Smooth muscle cell (in vitro differentiated cells): Measurements from ENCODE around the gene KANSL1. TPM values are rescaled to one million over a fixed set of nuclear protein-coding genes. Genes with fewer than 3 reads are reported as not detected.

Source experiments
- DNase-seq: peaks from one replicate; lab custom pipeline; 2025; ENCODE audit not compliant: unreplicated experiment; lab: John Stamatoyannopoulos, UW
- H2AFZ ChIP-seq: fragments of 200-600 bp; sonication (generic); 2 replicates; pipeline ENCODE4 v1.6.0; 2016; ENCODE audit warnings: antibody characterized with exemption, low read depth, mild to moderate bottlenecking
- H3F3A ChIP-seq: fragments of 200-600 bp; sonication (generic); 2 replicates; pipeline ENCODE4 v1.6.0; 2017; ENCODE audit warnings: antibody characterized with exemption, low read depth
- H3K27ac ChIP-seq: fragments of 200-600 bp; sonication (generic); 2 replicates; pipeline ENCODE4 v1.5.1; 2016; ENCODE audit warnings: low read depth, mild to moderate bottlenecking
- H3K27me3 ChIP-seq: fragments of 200-600 bp; sonication (generic); 2 replicates; pipeline ENCODE4 v1.6.1; 2016; ENCODE audit warnings: low read depth, mild to moderate bottlenecking
- H3K36me3 ChIP-seq: fragments of 200-600 bp; sonication (generic); 2 replicates; pipeline ENCODE4 v1.5.1; 2016; ENCODE audit warnings: low read depth
- H3K4me1 ChIP-seq: fragments of 200-600 bp; sonication (generic); 2 replicates; pipeline ENCODE4 v1.5.1; 2016; ENCODE audit warnings: low read depth
- H3K4me2 ChIP-seq: fragments of 200-600 bp; sonication (generic); 2 replicates; pipeline ENCODE4 v1.6.0; 2016; ENCODE audit warnings: mild to moderate bottlenecking
- H3K4me3 ChIP-seq: fragments of 200-600 bp; sonication (generic); 2 replicates; pipeline ENCODE4 v1.5.1; 2016; ENCODE audit warnings: mild to moderate bottlenecking
- H3K79me2 ChIP-seq: fragments of 200-600 bp; sonication (generic); 2 replicates; pipeline ENCODE4 v1.6.0; 2016; ENCODE audit warnings: low read depth, mild to moderate bottlenecking
- H3K9ac ChIP-seq: fragments of 200-600 bp; sonication (generic); 2 replicates; pipeline ENCODE4 v1.6.0; 2016; ENCODE audit warnings: low read depth
- H3K9me3 ChIP-seq: fragments of 200-600 bp; sonication (generic); replicated peaks from 2 replicates; pipeline ENCODE4 v1.5.1; 2016; ENCODE audit warnings: low read depth
- H4K20me1 ChIP-seq: fragments of 200-600 bp; sonication (generic); 2 replicates; pipeline ENCODE4 v1.6.0; 2016; ENCODE audit warnings: low read depth
- WGBS: methylation state at CpG from one replicate; pipeline ENCODE4 v1.1.7; 2016; ENCODE audit warnings: low lambda C conversion rate; 5-methylcytosine and 5-hydroxymethylcytosine counted together
- polyA plus RNA-seq: library from polyadenylated mRNA; unstranded; fragments of >200 nt; fragmentation: Nextera tagmentation; extraction: Ambion mirVana; gene quantifications from 2 replicates; pipeline ENCODE4 v1.2.1, GENCODE V29; 2016
- total RNA-seq: library from RNA; depleted of rRNA; stranded (reverse); fragments of >200 nt; gene quantifications from 2 replicates; pipeline ENCODE4 v1.2.3, GENCODE V29; 2014
- TF ChIP-seq, protein P1 (sequence below): fragments of 200-600 bp; sonication (generic); IDR thresholded peaks from 2 replicates; pipeline ENCODE4 v1.5.1; 2017; ENCODE audit warnings: borderline replicate concordance, mild to moderate bottlenecking, antibody characterized with exemption; ENCODE audit not compliant: insufficient read depth, poor library complexity, severe bottlenecking

The KANSL1 gene
- total and polyA plus RNA-seq, 2 experiments from 2014 or later: 16.9 to 69.7 TPM

DNA sequence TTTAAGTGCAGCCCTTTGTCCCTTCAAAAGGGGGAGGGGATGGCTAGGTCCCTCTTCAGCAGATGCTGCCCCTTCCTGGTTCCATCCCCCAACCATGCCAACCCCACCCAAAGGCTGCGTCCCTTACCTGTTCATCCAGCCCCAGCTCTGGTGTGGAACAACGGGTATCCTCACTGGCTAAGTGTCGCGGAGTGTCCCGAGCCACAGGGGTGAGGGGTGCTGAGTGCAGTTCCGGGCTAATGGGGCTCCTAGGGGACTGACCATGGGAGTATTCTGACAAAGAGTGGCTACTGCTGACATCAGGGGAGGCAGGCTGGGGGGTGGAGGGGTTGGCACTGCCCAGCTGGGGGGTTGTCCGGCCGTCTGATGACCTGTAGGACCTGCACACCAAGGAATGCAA, 161.3 kb downstream of the KANSL1 start:
- Histone ChIP-seq H3K4me1 (peaks cover 7% of the 10 kb centered on the region), H4K20me1 (peaks cover 38% of the 10 kb centered on the region), H3K9ac (no peak overlapping the region), H3K79me2 (no peaks in the 10 kb centered on the region), H2AFZ (no peak overlapping the region), H3F3A (no peaks in the 10 kb centered on the region), H3K4me2 (no peak overlapping the region), H3K4me3 (no peak overlapping the region), H3K9me3 (no peaks in the 10 kb centered on the region), H3K36me3 (peaks cover 2% of the 10 kb centered on the region), H3K27me3 (no peaks in the 10 kb centered on the region), H3K27ac (no peak overlapping the region)
- TF ChIP-seq, protein P1, sequence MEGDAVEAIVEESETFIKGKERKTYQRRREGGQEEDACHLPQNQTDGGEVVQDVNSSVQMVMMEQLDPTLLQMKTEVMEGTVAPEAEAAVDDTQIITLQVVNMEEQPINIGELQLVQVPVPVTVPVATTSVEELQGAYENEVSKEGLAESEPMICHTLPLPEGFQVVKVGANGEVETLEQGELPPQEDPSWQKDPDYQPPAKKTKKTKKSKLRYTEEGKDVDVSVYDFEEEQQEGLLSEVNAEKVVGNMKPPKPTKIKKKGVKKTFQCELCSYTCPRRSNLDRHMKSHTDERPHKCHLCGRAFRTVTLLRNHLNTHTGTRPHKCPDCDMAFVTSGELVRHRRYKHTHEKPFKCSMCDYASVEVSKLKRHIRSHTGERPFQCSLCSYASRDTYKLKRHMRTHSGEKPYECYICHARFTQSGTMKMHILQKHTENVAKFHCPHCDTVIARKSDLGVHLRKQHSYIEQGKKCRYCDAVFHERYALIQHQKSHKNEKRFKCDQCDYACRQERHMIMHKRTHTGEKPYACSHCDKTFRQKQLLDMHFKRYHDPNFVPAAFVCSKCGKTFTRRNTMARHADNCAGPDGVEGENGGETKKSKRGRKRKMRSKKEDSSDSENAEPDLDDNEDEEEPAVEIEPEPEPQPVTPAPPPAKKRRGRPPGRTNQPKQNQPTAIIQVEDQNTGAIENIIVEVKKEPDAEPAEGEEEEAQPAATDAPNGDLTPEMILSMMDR: no peak
- no peak for DNase-seq
- 100% methylated on average over 8 of the region's 8 CpGs for whole genome bisulfite sequencing

DNA sequence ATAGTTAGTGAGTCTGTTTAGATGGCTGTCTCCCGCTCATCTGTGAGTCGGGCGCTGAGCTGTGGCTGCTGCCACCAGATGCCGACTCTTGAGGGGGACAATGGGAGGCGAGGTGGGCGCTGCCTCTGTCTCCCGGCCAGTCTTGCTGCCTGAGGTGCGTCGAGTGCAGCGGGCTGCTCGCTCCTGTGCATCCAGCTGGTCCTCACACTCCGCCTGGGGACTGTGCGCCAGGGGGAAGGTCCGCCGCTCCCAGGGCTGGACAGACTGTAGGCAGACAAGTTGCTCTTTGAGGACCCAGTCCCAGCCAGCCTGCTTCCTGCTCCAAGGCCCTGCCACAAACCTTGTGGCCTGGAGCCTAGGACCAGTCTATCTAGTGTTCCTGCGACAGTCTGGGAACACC, 161.8 kb downstream of the KANSL1 start:
- Histone ChIP-seq H3K4me1 (peaks cover 7% of the 10 kb centered on the region), H3K9me3 (no peaks in the 10 kb centered on the region), H3K27ac (no peak overlapping the region), H3K36me3 (no peaks in the 10 kb centered on the region), H3K27me3 (no peaks in the 10 kb centered on the region), H3K4me3 (no peak overlapping the region), H2AFZ (no peak overlapping the region), H4K20me1 (peaks cover 37% of the 10 kb centered on the region), H3K4me2 (no peak overlapping the region), H3K79me2 (no peaks in the 10 kb centered on the region), H3K9ac (no peak overlapping the region), H3F3A (no peaks in the 10 kb centered on the region)
- 97% methylated on average over 16 of the region's 16 CpGs for WGBS
- DNase-seq: no peak
- TF ChIP-seq, protein P1: no peak

DNA sequence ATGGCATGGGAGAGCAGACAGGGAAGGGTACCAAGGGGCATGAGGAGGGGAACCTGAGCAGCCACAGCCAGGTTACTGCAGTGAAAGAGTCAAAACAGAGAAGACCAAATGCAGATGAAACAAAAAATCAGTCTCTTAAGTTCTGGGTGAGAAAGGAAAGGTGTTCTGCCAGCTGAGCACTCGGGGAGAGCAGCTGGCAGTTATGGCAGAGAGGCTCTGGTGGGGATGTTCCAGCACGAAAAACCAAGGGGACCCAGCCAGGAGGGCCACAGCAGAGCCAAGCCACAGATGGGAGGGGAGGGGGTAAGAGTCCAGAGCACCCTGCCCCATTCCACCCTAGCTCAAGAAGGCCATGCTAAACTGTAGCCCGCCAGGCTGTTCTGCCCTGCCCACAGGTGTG, 162.5 kb downstream of the KANSL1 start:
- H4K20me1 ChIP-seq: peaks cover 36% of the 10 kb centered on the region
- H3F3A ChIP-seq: no peaks in the 10 kb centered on the region
- no peaks in the 10 kb centered on the region for H3K9me3 ChIP-seq
- no peak overlapping the region for H3K4me2 ChIP-seq
- DNase-seq: no peak
- peaks cover 7% of the 10 kb centered on the region for H3K4me1 ChIP-seq
- H3K36me3 ChIP-seq: no peaks in the 10 kb centered on the region
- no peaks in the 10 kb centered on the region for H3K27me3 ChIP-seq
- TF ChIP-seq, protein P1: no peak
- WGBS: 80% methylated on average over 3 of the region's 3 CpGs
- no peak overlapping the region for H3K9ac ChIP-seq
- H2AFZ ChIP-seq: no peak overlapping the region
- no peak overlapping the region for H3K27ac ChIP-seq
- no peak overlapping the region for H3K4me3 ChIP-seq
- H3K79me2 ChIP-seq: no peaks in the 10 kb centered on the region

DNA sequence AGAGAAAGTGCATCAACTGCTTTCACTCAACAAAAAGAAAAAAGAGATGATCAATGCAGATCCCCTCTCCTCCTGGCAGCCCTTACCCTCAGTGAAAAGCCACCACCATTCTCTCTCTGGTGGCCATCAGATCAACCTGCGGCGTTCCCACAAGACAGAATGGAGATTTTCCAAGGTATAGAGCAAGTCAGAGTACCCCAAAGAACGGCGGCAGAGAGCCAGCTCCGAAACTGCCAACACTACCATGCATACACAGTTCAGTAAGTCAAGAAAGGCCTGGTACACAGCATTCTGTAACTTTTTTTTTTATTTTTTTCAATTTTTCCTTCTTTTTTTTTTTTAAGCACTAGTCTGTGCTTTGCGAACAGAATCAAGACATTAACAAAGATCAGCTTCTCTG, 163.6 kb downstream of the KANSL1 start:
- Histone ChIP-seq H3F3A (no peaks in the 10 kb centered on the region), H3K4me1 (peaks cover 7% of the 10 kb centered on the region), H3K4me3 (no peak overlapping the region), H3K79me2 (no peaks in the 10 kb centered on the region), H2AFZ (no peak overlapping the region), H3K27ac (no peak overlapping the region), H4K20me1 (peaks cover 31% of the 10 kb centered on the region), H3K36me3 (no peaks in the 10 kb centered on the region), H3K9me3 (no peaks in the 10 kb centered on the region), H3K4me2 (no peak overlapping the region), H3K9ac (no peak overlapping the region), H3K27me3 (no peaks in the 10 kb centered on the region)
- TF ChIP-seq, protein P1: no peak
- DNase-seq: no peak
- WGBS: 95% methylated on average over 6 of the region's 6 CpGs
